Endothelial cell of hepatic sinusoid (primary cell): ENCODE measurements around the gene SLC35E1.
"Not testable (repeated sequence)": the region's sequence is repeated elsewhere in the genome, so short reads cannot be mapped to it uniquely, and the experiment has no call there.

Experiments used
- in situ Hi-C: cut with HindIII; loops from 2 replicates; pipeline ENCODE4 v1.10.0; 2017; ENCODE audit warnings: low sequenced_read_pairs

Gene SLC35E1

DNA sequence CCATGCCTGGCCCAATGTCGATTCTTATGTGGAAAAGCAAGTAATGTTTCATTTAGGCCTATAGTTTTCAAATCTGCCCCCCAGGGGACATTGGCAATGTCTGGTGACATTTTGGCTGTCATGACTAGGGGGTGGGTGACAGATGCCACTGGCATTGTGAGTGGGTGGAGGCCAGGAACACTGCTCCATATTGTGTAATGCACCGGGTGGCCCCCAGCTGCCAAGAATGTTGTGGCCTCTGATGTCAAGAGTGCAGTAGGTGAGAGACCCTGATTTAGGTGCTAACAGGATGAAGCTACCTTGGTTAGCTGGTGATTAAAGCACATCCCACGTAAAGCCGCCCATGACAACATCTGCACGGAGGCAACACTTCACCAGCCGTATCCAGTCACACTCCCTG, 65.3 kb downstream of the SLC35E1 start:
- in situ Hi-C loops: no loop called here

DNA sequence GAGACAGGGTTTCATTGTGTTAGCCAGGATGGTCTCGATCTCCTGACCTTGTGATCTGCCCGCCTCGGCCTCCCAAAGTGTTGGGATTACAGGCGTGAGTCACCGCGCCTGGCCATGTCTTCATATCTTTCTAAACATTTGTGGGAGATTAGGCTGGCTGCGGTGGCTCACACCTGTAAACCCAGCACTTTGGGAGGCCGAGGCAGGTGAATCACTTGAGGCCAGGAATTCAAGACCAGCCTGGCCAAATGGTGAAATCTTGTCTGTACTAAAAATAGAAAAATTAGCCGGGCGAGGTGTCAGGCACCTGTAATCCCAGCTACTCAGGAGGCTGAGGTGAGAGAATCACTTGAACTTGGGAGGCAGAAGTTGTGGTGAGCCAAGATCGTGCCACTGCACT, 66.1 kb downstream of the SLC35E1 start:
- in situ Hi-C loops: not testable (repeated sequence)

DNA sequence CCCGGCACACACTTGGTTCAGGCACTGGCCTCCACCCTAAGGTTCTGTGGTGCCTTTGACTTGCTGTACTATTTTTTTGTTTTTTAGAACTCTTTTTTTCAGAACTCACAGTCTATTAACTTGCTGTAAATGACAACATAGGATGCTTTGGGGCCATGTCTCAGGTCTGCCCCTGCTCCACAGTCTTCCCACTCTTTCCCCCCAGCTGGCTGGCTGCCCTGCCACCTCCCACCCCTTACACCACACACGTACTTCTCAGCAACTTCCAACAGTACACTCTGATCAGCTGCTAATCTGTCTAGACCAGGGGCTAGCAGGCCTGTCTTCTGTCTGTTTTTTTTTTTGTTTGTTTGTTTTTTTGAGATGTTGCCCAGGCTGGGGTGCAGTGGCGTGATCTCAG, 67.9 kb downstream of the SLC35E1 start:
- in situ Hi-C loops: loop anchor here (5.0 kb wide), 1 partner anchor 88 kb away; no protein-coding TSS in a partner anchor
